ENCODE results near the gene GCN1.
A peak's percentile ranks its signal among the peaks of the same experiment; 100 is the strongest.

Gene GCN1

GRCh38 chr12:120121766-120122293 is 72.7 kb downstream of the GCN1 start:
- no peaks in the 10 kb centered on the region for H3K27me3 ChIP-seq (ENCODE audit: control insufficient read depth in 2 of 2, insufficient read depth in 2 of 2, low read length in 2 of 2)
- no peaks in the 10 kb centered on the region for H3K9me3 ChIP-seq (ENCODE audit: control insufficient read depth in 2 of 2, low read length in 2 of 2)
- peaks cover 4 to 9% of the 10 kb centered on the region in 2 donors for H3K4me1 ChIP-seq (ENCODE audit: control insufficient read depth in 2 of 2, insufficient read depth in 2 of 2, low read length in 2 of 2)
- no peak overlapping the region for H3K4me3 ChIP-seq (ENCODE audit: low read length in 2 of 2)
- H3K27ac ChIP-seq (ENCODE audit: low read depth in 2 of 2, low read length in 2 of 2): peak overlapping the region in 1 of 2 donors; percentile 32
- no peak overlapping the region for H3K9ac ChIP-seq (ENCODE audit: low read depth in 1 of 2, low read length in 2 of 2)
- H3K36me3 ChIP-seq (ENCODE audit: control insufficient read depth in 2 of 2, insufficient read depth in 2 of 2, low read length in 2 of 2): peaks cover 0 to 7% of the 10 kb centered on the region in 2 donors

- Histone ChIP-seq H3K27ac (ENCODE audit: low read depth in 2 of 2, low read length in 2 of 2) (no peak overlapping the region), H3K4me1 (ENCODE audit: control insufficient read depth in 2 of 2, insufficient read depth in 2 of 2, low read length in 2 of 2) (peaks cover 4 to 9% of the 10 kb centered on the region in 2 donors)
Observed at GRCh38 chr12:120121343-120121742, 73.2 kb downstream of the GCN1 start.

GRCh38 chr12:120119271-120119973 is 75.1 kb downstream of the GCN1 start:
- no peaks in the 10 kb centered on the region for H3K9me3 ChIP-seq (ENCODE audit: control insufficient read depth in 2 of 2, low read length in 2 of 2)
- no peak overlapping the region for H3K9ac ChIP-seq (ENCODE audit: low read depth in 1 of 2, low read length in 2 of 2)
- peaks cover 0 to 4% of the 10 kb centered on the region in 2 donors for H3K36me3 ChIP-seq (ENCODE audit: control insufficient read depth in 2 of 2, insufficient read depth in 2 of 2, low read length in 2 of 2)
- H3K27ac ChIP-seq (ENCODE audit: low read depth in 2 of 2, low read length in 2 of 2): no peak overlapping the region
- H3K27me3 ChIP-seq (ENCODE audit: control insufficient read depth in 2 of 2, insufficient read depth in 2 of 2, low read length in 2 of 2): no peaks in the 10 kb centered on the region
- peaks cover 17 to 26% of the 10 kb centered on the region in 2 donors for H3K4me1 ChIP-seq (ENCODE audit: control insufficient read depth in 2 of 2, insufficient read depth in 2 of 2, low read length in 2 of 2)
- H3K4me3 ChIP-seq (ENCODE audit: low read length in 2 of 2): no peak overlapping the region

More at GRCh38 chr12:120121343-120121742, 73.2 kb downstream of the GCN1 start:
- H3K9ac ChIP-seq (ENCODE audit: low read depth in 1 of 2, low read length in 2 of 2): no peak overlapping the region
- no peak overlapping the region for H3K4me3 ChIP-seq (ENCODE audit: low read length in 2 of 2)
- peaks cover 0 to 4% of the 10 kb centered on the region in 2 donors for H3K36me3 ChIP-seq (ENCODE audit: control insufficient read depth in 2 of 2, insufficient read depth in 2 of 2, low read length in 2 of 2)
- H3K9me3 ChIP-seq (ENCODE audit: control insufficient read depth in 2 of 2, low read length in 2 of 2): no peaks in the 10 kb centered on the region
- H3K27me3 ChIP-seq (ENCODE audit: control insufficient read depth in 2 of 2, insufficient read depth in 2 of 2, low read length in 2 of 2): no peaks in the 10 kb centered on the region

- Histone ChIP-seq H3K36me3 (ENCODE audit: control insufficient read depth in 2 of 2, insufficient read depth in 2 of 2, low read length in 2 of 2) (peaks cover 0 to 6% of the 10 kb centered on the region in 2 donors), H3K4me3 (ENCODE audit: low read length in 2 of 2) (peak overlapping the region; percentile 88 to 96), H3K9ac (ENCODE audit: low read depth in 1 of 2, low read length in 2 of 2) (peak overlapping the region in 1 of 2 donors; percentile 3), H3K27me3 (ENCODE audit: control insufficient read depth in 2 of 2, insufficient read depth in 2 of 2, low read length in 2 of 2) (no peaks in the 10 kb centered on the region), H3K27ac (ENCODE audit: low read depth in 2 of 2, low read length in 2 of 2) (no peak overlapping the region), H3K4me1 (ENCODE audit: control insufficient read depth in 2 of 2, insufficient read depth in 2 of 2, low read length in 2 of 2) (peaks cover 17 to 26% of the 10 kb centered on the region in 2 donors), H3K9me3 (ENCODE audit: control insufficient read depth in 2 of 2, low read length in 2 of 2) (no peaks in the 10 kb centered on the region)
Observed at GRCh38 chr12:120118321-120119061, 76.0 kb downstream of the GCN1 start.

- Histone ChIP-seq H3K36me3 (ENCODE audit: control insufficient read depth in 2 of 2, insufficient read depth in 2 of 2, low read length in 2 of 2) (peaks cover 0 to 6% of the 10 kb centered on the region in 2 donors), H3K9ac (ENCODE audit: low read depth in 1 of 2, low read length in 2 of 2) (peak overlapping the region in 1 of 2 donors; percentile 83), H3K27ac (ENCODE audit: low read depth in 2 of 2, low read length in 2 of 2) (peak overlapping the region in 1 of 2 donors; percentile 96), H3K9me3 (ENCODE audit: control insufficient read depth in 2 of 2, low read length in 2 of 2) (no peaks in the 10 kb centered on the region), H3K4me3 (ENCODE audit: low read length in 2 of 2) (peak overlapping the region; percentile 88 to 96), H3K27me3 (ENCODE audit: control insufficient read depth in 2 of 2, insufficient read depth in 2 of 2, low read length in 2 of 2) (no peaks in the 10 kb centered on the region), H3K4me1 (ENCODE audit: control insufficient read depth in 2 of 2, insufficient read depth in 2 of 2, low read length in 2 of 2) (peaks cover 17 to 26% of the 10 kb centered on the region in 2 donors)
Observed at GRCh38 chr12:120117961-120118320, 76.6 kb downstream of the GCN1 start.

- H3K27me3 ChIP-seq (ENCODE audit: control insufficient read depth in 2 of 2, insufficient read depth in 2 of 2, low read length in 2 of 2): no peaks in the 10 kb centered on the region
Observed at GRCh38 chr12:120116792-120117651, 77.5 kb downstream of the GCN1 start.

GRCh38 chr12:120116441-120116791 is 78.1 kb downstream of the GCN1 start, which contains the start of gene RAB35:
Gene RAB35 (minus strand): TSS chr12:120116753. CDS start chr12:120116650, 103 bp downstream.
- peaks cover 0 to 7% of the 10 kb centered on the region in 2 donors for H3K36me3 ChIP-seq (ENCODE audit: control insufficient read depth in 2 of 2, insufficient read depth in 2 of 2, low read length in 2 of 2)
- peaks cover 17 to 26% of the 10 kb centered on the region in 2 donors for H3K4me1 ChIP-seq (ENCODE audit: control insufficient read depth in 2 of 2, insufficient read depth in 2 of 2, low read length in 2 of 2)
- H3K9me3 ChIP-seq (ENCODE audit: control insufficient read depth in 2 of 2, low read length in 2 of 2): no peaks in the 10 kb centered on the region
- H3K9ac ChIP-seq (ENCODE audit: low read depth in 1 of 2, low read length in 2 of 2): peak within 1 kb of the TSS; percentile 89 to 93
- H3K27me3 ChIP-seq (ENCODE audit: control insufficient read depth in 2 of 2, insufficient read depth in 2 of 2, low read length in 2 of 2): no peaks in the 10 kb centered on the region
- H3K27ac ChIP-seq (ENCODE audit: low read depth in 2 of 2, low read length in 2 of 2): peak within 1 kb of the TSS; percentile 91 to 96
- peak within 1 kb of the TSS; percentile 96 to 98 for H3K4me3 ChIP-seq (ENCODE audit: low read length in 2 of 2)

More at GRCh38 chr12:120116792-120117651, 77.5 kb downstream of the GCN1 start:
- peak overlapping the region; percentile 88 to 96 for H3K4me3 ChIP-seq (ENCODE audit: low read length in 2 of 2)
- peak overlapping the region; percentile 83 to 93 for H3K9ac ChIP-seq (ENCODE audit: low read depth in 1 of 2, low read length in 2 of 2)
- H3K36me3 ChIP-seq (ENCODE audit: control insufficient read depth in 2 of 2, insufficient read depth in 2 of 2, low read length in 2 of 2): peaks cover 0 to 7% of the 10 kb centered on the region in 2 donors
- H3K27ac ChIP-seq (ENCODE audit: low read depth in 2 of 2, low read length in 2 of 2): peak overlapping the region; percentile 91 to 96
- H3K9me3 ChIP-seq (ENCODE audit: control insufficient read depth in 2 of 2, low read length in 2 of 2): no peaks in the 10 kb centered on the region
- H3K4me1 ChIP-seq (ENCODE audit: control insufficient read depth in 2 of 2, insufficient read depth in 2 of 2, low read length in 2 of 2): peaks cover 17 to 26% of the 10 kb centered on the region in 2 donors

GRCh38 chr12:120115692-120116440 is 78.6 kb downstream of the GCN1 start:
- Histone ChIP-seq H3K36me3 (ENCODE audit: control insufficient read depth in 2 of 2, insufficient read depth in 2 of 2, low read length in 2 of 2) (peaks cover 0 to 7% of the 10 kb centered on the region in 2 donors), H3K9ac (ENCODE audit: low read depth in 1 of 2, low read length in 2 of 2) (peak overlapping the region; percentile 84 to 89), H3K27me3 (ENCODE audit: control insufficient read depth in 2 of 2, insufficient read depth in 2 of 2, low read length in 2 of 2) (no peaks in the 10 kb centered on the region), H3K27ac (ENCODE audit: low read depth in 2 of 2, low read length in 2 of 2) (peak overlapping the region; percentile 91 to 96), H3K4me1 (ENCODE audit: control insufficient read depth in 2 of 2, insufficient read depth in 2 of 2, low read length in 2 of 2) (peaks cover 18 to 28% of the 10 kb centered on the region in 2 donors), H3K9me3 (ENCODE audit: control insufficient read depth in 2 of 2, low read length in 2 of 2) (no peaks in the 10 kb centered on the region), H3K4me3 (ENCODE audit: low read length in 2 of 2) (peak overlapping the region; percentile 96 to 98)

- H3K27me3 ChIP-seq (ENCODE audit: control insufficient read depth in 2 of 2, insufficient read depth in 2 of 2, low read length in 2 of 2): no peaks in the 10 kb centered on the region
- peak overlapping the region; percentile 84 to 89 for H3K9ac ChIP-seq (ENCODE audit: low read depth in 1 of 2, low read length in 2 of 2)
- peaks cover 0 to 7% of the 10 kb centered on the region in 2 donors for H3K36me3 ChIP-seq (ENCODE audit: control insufficient read depth in 2 of 2, insufficient read depth in 2 of 2, low read length in 2 of 2)
- H3K4me3 ChIP-seq (ENCODE audit: low read length in 2 of 2): peak overlapping the region; percentile 96 to 98
- H3K9me3 ChIP-seq (ENCODE audit: control insufficient read depth in 2 of 2, low read length in 2 of 2): no peaks in the 10 kb centered on the region
- no peak overlapping the region for H3K27ac ChIP-seq (ENCODE audit: low read depth in 2 of 2, low read length in 2 of 2)
- peaks cover 18 to 28% of the 10 kb centered on the region in 2 donors for H3K4me1 ChIP-seq (ENCODE audit: control insufficient read depth in 2 of 2, insufficient read depth in 2 of 2, low read length in 2 of 2)
Observed at GRCh38 chr12:120115066-120115465, 79.4 kb downstream of the GCN1 start.

Measured in mucosa of rectum (tissue), 2 donors.